Hepatic stellate cell (primary cell): Measurements from ENCODE around the gene TSPAN31.

ENCODE experiments used
- DNase-seq: peaks from one replicate; pipeline ENCODE4 v3.0.0; 2011; ENCODE audit warnings: low spot score

Gene TSPAN31

GRCh38 chr12:57735952-57736740 is 8.7 kb upstream of the TSPAN31 start:
- peak; percentile 74 for DNase-seq

DNA sequence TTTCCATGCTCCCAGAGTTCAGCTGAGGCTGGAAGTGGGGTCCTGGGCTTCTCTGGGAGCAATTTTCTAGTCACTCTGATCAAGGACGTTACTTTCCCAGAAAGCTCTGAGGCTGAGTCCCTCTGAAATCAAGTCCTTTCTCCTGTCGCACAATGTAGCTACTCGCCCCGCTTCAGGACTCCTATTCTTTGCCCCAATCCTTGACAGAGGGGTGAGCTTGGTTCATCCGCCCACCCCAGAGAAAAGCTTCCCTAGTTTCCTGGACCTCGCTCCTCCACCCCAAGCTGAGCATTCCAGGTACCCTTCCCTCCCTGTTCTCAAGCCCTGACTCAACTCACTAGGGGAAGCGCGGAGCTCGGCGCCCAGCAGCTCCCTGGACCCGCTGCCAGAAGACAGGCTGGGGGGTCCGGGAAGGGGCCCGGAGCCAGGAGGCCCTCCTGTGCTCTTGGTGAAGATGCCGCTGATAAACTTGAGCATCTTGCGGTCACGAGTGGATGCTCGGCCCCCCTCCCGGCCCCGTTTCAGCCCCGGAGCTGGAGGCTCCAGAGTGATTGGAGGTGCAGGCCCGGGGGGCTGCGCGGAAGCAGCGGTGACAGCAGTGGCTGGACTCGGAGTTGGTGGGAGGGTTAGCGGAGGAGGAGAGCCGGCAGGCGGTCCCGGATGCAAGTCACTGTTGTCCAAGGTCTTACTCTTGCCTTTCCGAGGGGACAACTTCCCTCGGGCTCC is 7.9 kb upstream of the TSPAN31 start:
- no peak for DNase-seq

- peak; percentile 59 for DNase-seq
Measured at GRCh38 chr12:57737467-57738460, 7.1 kb upstream of the TSPAN31 start.

GRCh38 chr12:57738661-57739237 is 6.1 kb upstream of the TSPAN31 start, which contains the start of gene AGAP2:
TSS of gene AGAP2 (minus strand) at chr12:57738742. CDS start at chr12:57738246, 496 bp downstream.
- peak; percentile 55 for DNase-seq

GRCh38 chr12:57739387-57739786 is 5.5 kb upstream of the TSPAN31 start:
- no peak for DNase-seq

GRCh38 chr12:57739914-57740538 is 4.8 kb upstream of the TSPAN31 start:
- no peak for DNase-seq

DNA sequence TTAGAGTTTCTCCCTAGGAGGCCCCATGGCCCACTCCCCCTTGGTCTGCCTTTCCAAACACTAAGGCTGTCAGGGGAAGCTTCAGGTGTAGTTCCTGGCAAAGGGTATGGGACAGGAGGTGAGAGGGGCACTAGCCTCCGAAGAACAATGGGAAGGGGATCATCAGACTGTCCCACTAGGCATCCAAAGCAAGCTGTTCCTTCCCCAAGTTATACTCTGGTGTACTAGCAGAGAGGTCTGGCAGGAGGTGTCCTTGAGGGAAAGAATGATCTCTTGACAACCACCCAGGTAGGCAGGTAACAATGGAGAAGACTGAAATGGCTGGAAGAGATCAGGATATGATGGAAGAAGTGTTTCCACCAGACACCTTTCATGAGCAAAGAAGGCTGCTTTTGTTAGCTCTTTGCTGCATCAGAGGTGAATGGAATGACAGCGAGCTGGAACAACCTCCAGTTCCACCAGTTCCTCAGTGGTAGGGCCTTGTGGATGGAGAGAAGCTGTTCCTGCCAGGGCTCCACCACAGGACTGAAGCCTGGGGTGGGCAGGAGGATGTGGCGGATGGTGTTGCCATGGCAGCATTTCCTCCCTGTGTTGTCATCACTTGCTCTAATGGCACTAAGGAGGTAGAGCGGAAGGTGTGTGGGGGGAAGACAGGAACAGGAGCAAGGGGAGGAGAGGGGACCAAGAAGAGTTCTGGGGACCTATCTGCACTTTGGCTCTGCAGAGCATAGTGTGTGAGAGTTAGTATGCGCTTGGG is 4.0 kb upstream of the TSPAN31 start:
- no peak for DNase-seq

DNA sequence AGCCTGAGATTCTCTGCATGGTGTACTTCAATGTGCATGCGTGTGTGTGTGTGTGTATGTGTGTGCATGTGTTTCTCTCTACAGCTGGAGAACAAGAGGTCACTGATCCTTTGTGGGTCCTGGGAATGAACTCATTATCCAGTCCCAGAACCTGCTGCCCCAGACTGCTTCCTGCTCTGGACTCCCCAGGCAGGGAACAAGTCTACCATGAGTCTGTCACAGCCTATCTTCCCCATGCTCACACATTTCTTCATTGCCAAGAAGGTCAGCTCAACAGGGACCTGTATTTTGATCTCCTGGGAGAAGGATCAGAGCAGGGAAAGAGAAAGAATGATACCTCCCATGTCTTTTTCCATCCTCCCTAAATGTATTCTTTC is 3.4 kb upstream of the TSPAN31 start:
- no peak for DNase-seq

- DNase-seq, result no peak
Measured at GRCh38 chr12:57741844-57742738, 2.7 kb upstream of the TSPAN31 start.

DNA sequence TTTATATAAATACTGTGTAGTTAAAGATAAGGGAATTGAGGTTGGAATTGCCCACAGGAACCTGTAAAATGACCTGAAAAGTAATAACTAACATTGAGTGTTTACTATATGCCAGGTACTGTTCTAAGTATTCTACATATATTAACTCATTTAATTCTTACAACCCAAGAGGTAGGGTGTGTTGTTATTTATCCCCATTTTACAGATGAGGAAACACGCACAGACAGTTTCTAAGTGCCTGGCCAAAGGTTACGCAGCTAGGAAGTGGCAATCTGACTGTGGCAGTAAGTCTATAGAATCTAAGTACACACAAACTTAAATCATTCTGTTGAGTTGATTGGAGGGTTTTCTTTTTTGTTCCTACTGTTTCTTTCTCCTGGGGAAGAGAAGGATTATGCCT is 1.1 kb upstream of the TSPAN31 start:
- DNase-seq, result no peak

GRCh38 chr12:57744194-57744776 is 554 bp upstream of the TSPAN31 start:
- peak; percentile 85 for DNase-seq

DNA sequence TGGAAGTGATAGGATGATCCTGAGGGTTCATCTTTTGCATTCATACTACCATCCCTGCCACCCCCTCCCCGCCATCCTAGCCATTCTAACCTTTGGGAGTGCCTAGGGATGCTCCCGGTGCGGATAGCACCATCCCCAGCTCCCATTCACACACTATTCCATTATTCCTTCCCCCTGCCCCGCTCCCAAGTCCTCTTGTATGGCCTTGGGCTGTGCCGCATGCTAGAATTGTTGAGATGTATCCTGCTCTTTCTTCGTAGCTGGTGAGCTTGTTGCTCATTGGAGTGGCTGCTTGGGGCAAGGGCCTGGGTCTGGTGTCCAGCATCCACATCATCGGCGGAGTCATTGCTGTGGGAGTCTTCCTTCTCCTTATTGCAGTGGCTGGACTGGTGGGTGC is 644 bp downstream of the TSPAN31 start:
- no peak for DNase-seq

DNA sequence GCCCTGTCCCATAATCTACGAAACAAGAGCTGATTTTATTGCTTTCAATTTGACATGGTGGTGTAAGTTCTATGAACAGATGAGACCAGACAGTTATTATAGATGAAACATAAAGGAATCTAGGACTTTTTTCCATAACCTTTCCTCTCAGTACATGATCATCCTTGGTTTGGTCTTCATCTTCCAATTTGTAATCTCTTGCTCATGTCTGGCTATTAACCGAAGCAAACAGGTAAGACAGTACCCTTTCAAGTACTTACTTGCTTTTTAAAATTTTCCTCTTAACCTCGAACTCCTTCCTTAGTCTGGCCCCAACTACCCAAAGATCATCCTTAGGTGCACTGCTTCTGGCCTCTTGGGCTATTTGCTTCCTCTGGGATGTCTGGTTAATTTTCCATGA is 1.2 kb downstream of the TSPAN31 start:
- no peak for DNase-seq

- DNase-seq, result no peak
Measured at GRCh38 chr12:57749061-57749460, 4.2 kb downstream of the TSPAN31 start.

GRCh38 chr12:57750561-57751431 is 6.0 kb downstream of the TSPAN31 start:
- no peak for DNase-seq

- no peak for DNase-seq
Measured at GRCh38 chr12:57751432-57751787, 6.6 kb downstream of the TSPAN31 start.

- peak; percentile 99 for DNase-seq
Measured at GRCh38 chr12:57751788-57752667, 7.2 kb downstream of the TSPAN31 start, which contains the start of gene CDK4. TSS of gene CDK4 (minus strand) at chr12:57752310. CDS start at chr12:57751717, 593 bp downstream.
